ENCODE measurements around the gene TRRAP.

- TF ChIP-seq EZH2 (IDR thresholded peaks at IDR 0.05; ENCODE audit: low read depth) (no peak), CTCF (conservative IDR thresholded peaks at IDR 0.05) (no peak)
Observed at GRCh38 chr7:99030457-99030856, 152.1 kb downstream of the TRRAP start.
